ENCODE data around the gene CPZ. TPM values are rescaled to one million over a fixed set of nuclear protein-coding genes. Genes with fewer than 3 reads are reported as not detected.
"Not testable (repeated sequence)": the region's sequence is repeated elsewhere in the genome, so short reads cannot be mapped to it uniquely, and the experiment has no call there.

Gene CPZ
- total RNA-seq, 2 experiments from 2014 or later = not detected

DNA sequence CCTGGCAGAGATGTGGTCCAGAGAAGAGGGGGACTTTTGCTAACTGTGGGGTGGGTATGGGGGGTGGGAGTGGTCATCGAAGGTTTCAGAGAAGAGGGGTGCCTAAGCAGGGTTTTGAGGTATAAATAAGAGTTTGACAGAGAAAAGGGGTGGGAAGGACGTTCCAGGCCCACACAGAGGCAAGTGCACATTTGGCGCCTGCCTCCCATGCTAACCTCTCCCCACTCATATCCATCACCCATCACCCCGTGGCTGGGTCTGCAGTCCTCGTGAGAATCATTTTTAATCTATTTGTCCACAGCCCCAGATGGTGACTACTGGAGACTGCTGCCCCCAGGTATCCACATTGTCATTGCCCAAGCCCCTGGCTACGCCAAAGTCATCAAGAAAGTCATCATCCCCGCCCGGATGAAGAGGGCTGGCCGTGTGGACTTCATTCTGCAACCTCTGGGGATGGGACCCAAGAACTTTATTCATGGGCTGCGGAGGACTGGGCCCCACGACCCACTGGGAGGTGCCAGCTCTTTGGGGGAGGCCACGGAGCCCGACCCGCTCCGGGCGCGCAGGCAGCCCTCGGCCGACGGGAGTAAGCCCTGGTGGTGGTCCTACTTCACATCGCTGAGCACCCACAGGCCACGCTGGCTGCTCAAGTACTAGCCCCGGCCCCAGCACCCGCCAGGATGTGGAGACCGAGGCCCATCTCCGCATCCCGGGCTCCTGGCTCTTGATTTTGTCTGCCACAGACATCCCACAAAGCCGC, 26.6 kb downstream of the CPZ start:
- intact Hi-C loops (cut with micrococcal nuclease) = no loop called here
- no peak for ATAC-seq
- TF ChIP-seq CTCF (IDR thresholded peaks at IDR 0.05) = no peak
- H3K4me3 Mint-ChIP-seq = no peak overlapping the region
- no peaks in the 10 kb centered on the region for H3K27me3 Mint-ChIP-seq
- H3K9me3 Mint-ChIP-seq = no peaks in the 10 kb centered on the region
- no peak overlapping the region for H3K27ac Mint-ChIP-seq
- no peaks in the 10 kb centered on the region for H3K36me3 Mint-ChIP-seq (ENCODE audit: low read depth)
- H3K4me1 Mint-ChIP-seq (ENCODE audit: low read depth) = no peaks in the 10 kb centered on the region
- DNase-seq = no peak
- CTCF ChIA-PET = no interaction called here
- POLR2A ChIA-PET = no interaction called here

GRCh38 chr4:8621135-8621534, 28.6 kb downstream of the CPZ start:
- intact Hi-C loops (cut with micrococcal nuclease); POLR2A ChIA-PET; H3K4me3 Mint-ChIP-seq; H3K9me3 Mint-ChIP-seq; DNase-seq; H3K4me1 Mint-ChIP-seq (ENCODE audit: low read depth); H3K27me3 Mint-ChIP-seq; H3K27ac Mint-ChIP-seq; H3K36me3 Mint-ChIP-seq (ENCODE audit: low read depth); CTCF ChIA-PET; ATAC-seq: not testable (repeated sequence)

DNA sequence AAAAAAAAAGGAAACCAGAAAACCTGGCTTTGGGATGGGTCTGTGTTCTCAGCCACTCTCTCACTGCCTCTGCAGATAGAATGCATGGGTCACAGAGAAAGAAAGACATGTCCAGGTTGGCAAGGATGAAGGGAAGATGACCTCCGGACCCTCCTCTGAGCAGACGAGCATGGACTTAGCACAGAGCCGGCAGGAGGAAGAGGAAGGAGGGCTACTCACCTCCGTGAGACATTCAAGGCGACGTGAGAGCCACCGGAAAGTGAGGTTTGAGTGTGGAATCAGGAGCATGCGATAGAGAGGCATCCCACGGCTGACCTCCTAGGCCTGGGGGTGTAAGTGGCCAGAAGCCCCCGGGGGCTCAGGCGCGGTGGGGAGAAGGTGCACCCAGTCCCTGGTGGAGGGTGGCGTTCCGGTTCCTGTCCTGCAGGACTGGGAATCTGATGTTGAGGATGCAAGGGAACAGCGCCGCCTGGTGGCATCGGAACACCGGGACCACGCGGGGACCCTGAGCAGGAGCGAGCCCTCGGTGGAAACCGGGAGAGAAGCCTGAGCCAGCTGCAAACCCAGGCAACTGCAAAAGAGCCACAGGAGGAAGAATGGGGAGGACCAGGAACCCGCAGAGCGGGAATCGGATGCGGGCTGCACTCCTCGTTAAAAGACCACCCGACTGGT, 32.2 kb downstream of the CPZ start:
- CTCF ChIA-PET; H3K9me3 Mint-ChIP-seq; intact Hi-C loops (cut with micrococcal nuclease); H3K36me3 Mint-ChIP-seq (ENCODE audit: low read depth); H3K27ac Mint-ChIP-seq; H3K4me3 Mint-ChIP-seq; POLR2A ChIA-PET; H3K4me1 Mint-ChIP-seq (ENCODE audit: low read depth); ATAC-seq; DNase-seq; H3K27me3 Mint-ChIP-seq: not testable (repeated sequence)

- H3K27ac Mint-ChIP-seq = not testable (repeated sequence)
Observed at GRCh38 chr4:8630240-8630905, 37.8 kb downstream of the CPZ start.

DNA sequence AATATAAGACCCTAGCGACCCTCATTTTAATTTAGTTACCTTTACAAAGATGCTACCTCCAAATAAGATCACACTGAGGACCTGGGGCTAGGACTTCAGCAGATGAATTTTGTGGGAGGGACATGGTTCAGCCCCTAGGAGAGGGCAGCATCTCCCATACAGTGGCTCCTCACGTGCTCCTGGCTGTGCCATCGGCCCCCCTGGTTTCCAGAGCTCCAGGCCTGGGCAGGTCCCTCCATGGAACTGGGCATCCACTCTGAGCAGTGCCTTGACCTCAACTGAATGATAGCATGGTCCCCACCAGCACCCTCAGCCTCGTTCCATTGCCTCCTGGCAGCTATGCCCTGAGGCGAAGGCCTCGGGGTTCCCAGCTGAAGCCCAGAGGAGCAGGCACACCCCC, 39.3 kb downstream of the CPZ start:
- CTCF ChIA-PET; H3K36me3 Mint-ChIP-seq (ENCODE audit: low read depth); H3K27ac Mint-ChIP-seq; DNase-seq; H3K4me3 Mint-ChIP-seq; intact Hi-C loops (cut with micrococcal nuclease); POLR2A ChIA-PET; H3K27me3 Mint-ChIP-seq; H3K4me1 Mint-ChIP-seq (ENCODE audit: low read depth); H3K9me3 Mint-ChIP-seq; ATAC-seq: not testable (repeated sequence)

More at GRCh38 chr4:8630240-8630905, 37.8 kb downstream of the CPZ start:
- H3K9me3 Mint-ChIP-seq; intact Hi-C loops (cut with micrococcal nuclease); CTCF ChIA-PET; DNase-seq; H3K27me3 Mint-ChIP-seq; H3K4me3 Mint-ChIP-seq; ATAC-seq; H3K4me1 Mint-ChIP-seq (ENCODE audit: low read depth); POLR2A ChIA-PET; H3K36me3 Mint-ChIP-seq (ENCODE audit: low read depth): not testable (repeated sequence)

DNA sequence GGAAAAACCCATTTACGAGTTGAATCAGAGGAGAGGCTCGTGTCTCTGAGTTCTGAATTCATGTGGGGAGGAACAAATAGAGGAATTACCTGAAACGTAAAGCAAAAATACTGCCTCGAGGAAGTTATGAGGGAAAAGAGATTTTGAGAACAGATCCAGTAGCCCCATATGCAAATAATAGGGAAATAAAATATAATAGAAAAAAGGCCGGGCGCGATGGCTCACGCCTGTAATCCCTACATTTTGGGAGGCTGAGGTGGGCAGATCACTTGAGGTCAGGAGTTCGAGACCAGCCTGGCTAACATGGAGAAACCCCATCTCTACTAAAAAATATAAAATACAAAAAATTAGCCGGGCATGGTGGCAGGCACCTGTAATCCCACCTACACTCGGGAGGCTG, 42.2 kb downstream of the CPZ start:
- DNase-seq; H3K4me3 Mint-ChIP-seq; CTCF ChIA-PET; POLR2A ChIA-PET; intact Hi-C loops (cut with micrococcal nuclease); ATAC-seq; H3K27ac Mint-ChIP-seq; H3K36me3 Mint-ChIP-seq (ENCODE audit: low read depth); H3K9me3 Mint-ChIP-seq; H3K4me1 Mint-ChIP-seq (ENCODE audit: low read depth); H3K27me3 Mint-ChIP-seq: not testable (repeated sequence)

GRCh38 chr4:8635897-8636554, 43.5 kb downstream of the CPZ start:
- CTCF ChIA-PET; intact Hi-C loops (cut with micrococcal nuclease); H3K4me1 Mint-ChIP-seq (ENCODE audit: low read depth); H3K9me3 Mint-ChIP-seq; H3K36me3 Mint-ChIP-seq (ENCODE audit: low read depth); H3K27ac Mint-ChIP-seq; H3K27me3 Mint-ChIP-seq; DNase-seq; POLR2A ChIA-PET; H3K4me3 Mint-ChIP-seq: not testable (repeated sequence)
- peak; percentile 27 for ATAC-seq

Data from activated CD8-positive, alpha-beta T cell treated with anti-CD3 and anti-CD28 coated beads for 36 hours (primary cell).